ENCODE results near the gene FGR. TPM values are rescaled to one million over a fixed set of nuclear protein-coding genes. Genes with fewer than 3 reads are reported as not detected.
"Not testable (repeated sequence)": the region's sequence is repeated elsewhere in the genome, so short reads cannot be mapped to it uniquely, and the experiment has no call there.

FGR gene
- polyA plus RNA-seq, 1 donor (not counting 4 experiments of a cell fraction or from before 2014, with no cell fraction given), result 0.04 TPM

DNA sequence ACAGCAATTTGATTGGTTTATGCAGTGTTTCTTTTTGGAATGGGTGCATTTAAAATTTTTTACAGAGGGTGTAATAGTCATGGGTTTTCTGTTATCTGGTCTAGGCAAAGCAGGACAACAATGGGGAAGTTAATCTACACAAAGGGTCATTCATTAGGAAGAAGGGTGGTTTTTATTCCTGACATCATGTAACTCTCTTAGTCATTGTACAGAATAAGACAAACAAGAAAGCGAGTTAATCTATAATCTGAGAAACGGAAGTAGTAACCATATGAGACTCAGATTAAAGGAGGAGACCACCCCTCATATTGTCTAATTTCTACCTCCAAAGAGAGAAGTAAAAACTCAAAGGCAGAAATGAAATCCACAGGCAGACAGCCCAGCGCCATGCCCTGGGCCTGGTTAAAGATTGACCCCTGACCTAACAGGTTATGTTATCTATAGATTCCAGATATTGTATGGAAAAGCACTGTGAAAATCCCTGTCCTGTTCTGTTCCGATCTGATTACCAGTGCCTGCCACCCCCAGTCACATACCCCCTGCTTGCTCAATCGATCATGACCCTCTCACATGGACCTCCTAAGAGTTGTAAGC is 47.5 kb upstream of the FGR start:
- dilution Hi-C loops (cut with MboI; ENCODE audit: extremely low pct_ligation_motif_present, low sequenced_read_pairs), result no loop called here
- no peak for FAIRE-seq

DNA sequence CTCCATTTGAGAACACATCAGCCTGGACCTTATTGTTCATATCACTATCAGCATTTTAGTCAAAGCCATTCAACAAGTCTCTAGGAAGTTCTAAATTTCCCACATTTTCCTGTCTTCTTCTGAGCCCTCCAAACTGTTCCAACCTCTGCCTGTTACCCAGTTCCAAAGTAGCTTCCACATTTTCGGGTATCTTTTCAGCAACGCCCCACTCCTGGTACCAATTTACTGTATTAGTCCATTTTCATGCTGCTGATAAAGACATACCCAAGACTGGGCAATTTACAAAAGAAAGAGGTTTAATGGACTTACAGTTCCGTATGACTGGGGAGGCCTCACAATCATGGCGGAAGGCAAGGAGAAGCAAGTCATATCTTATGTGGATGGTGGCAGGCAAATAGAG is 46.6 kb upstream of the FGR start:
- H3K9me3 ChIP-seq (ENCODE audit: control insufficient read depth, low read depth, low read length); H4K20me1 ChIP-seq (ENCODE audit: control insufficient read depth, extremely low read depth, insufficient read depth, low read length); H3K4me3 ChIP-seq (ENCODE audit: control insufficient read depth in 2 of 3, extremely low read depth in 1 of 3, insufficient read depth in 2 of 3, low read depth in 1 of 3, low read length in 3 of 3); H3K4me2 ChIP-seq (ENCODE audit: control insufficient read depth, extremely low read depth, insufficient read depth, low read depth, low read length); H2AFZ ChIP-seq (ENCODE audit: control insufficient read depth, low read length); H3K27ac ChIP-seq (ENCODE audit: control insufficient read depth, insufficient read depth, low read length); H3K4me1 ChIP-seq (ENCODE audit: control insufficient read depth, extremely low read depth, insufficient read depth, low read length); H3K79me2 ChIP-seq (ENCODE audit: control insufficient read depth, insufficient read depth, low read length); H3K9ac ChIP-seq (ENCODE audit: control insufficient read depth, extremely low read depth, insufficient read depth, low read length); DNase-seq (ENCODE audit: low read depth, low spot score); H3K9me1 ChIP-seq (ENCODE audit: control insufficient read depth, extremely low read depth, insufficient read depth, low read length); H3K36me3 ChIP-seq (ENCODE audit: control insufficient read depth in 2 of 2, extremely low read depth in 1 of 2, insufficient read depth in 2 of 2, low read length in 2 of 2); dilution Hi-C loops (cut with MboI; ENCODE audit: extremely low pct_ligation_motif_present, low sequenced_read_pairs); H3K27me3 ChIP-seq (ENCODE audit: control insufficient read depth, extremely low read depth, insufficient read depth, low read length); FAIRE-seq: not testable (repeated sequence)

More for the DNA sequence above, 47.5 kb upstream of the FGR start:
- no peaks in the 10 kb centered on the region for H3K79me2 ChIP-seq (ENCODE audit: control insufficient read depth, insufficient read depth, low read length)
- H3K9me3 ChIP-seq (ENCODE audit: control insufficient read depth, low read depth, low read length), result peaks cover 1% of the 10 kb centered on the region
- H3K4me1 ChIP-seq (ENCODE audit: control insufficient read depth, extremely low read depth, insufficient read depth, low read length), result peaks cover 3% of the 10 kb centered on the region
- H3K36me3 ChIP-seq (ENCODE audit: control insufficient read depth in 2 of 2, extremely low read depth in 1 of 2, insufficient read depth in 2 of 2, low read length in 2 of 2), result no peaks in the 10 kb centered on the region
- H3K4me2 ChIP-seq (ENCODE audit: control insufficient read depth, extremely low read depth, insufficient read depth, low read depth, low read length), result no peak overlapping the region
- no peak overlapping the region for H3K4me3 ChIP-seq (ENCODE audit: control insufficient read depth in 2 of 3, extremely low read depth in 1 of 3, insufficient read depth in 2 of 3, low read depth in 1 of 3, low read length in 3 of 3)
- H3K9ac ChIP-seq (ENCODE audit: control insufficient read depth, extremely low read depth, insufficient read depth, low read length), result no peak overlapping the region
- H2AFZ ChIP-seq (ENCODE audit: control insufficient read depth, low read length), result no peak overlapping the region
- TF ChIP-seq, protein P1, sequence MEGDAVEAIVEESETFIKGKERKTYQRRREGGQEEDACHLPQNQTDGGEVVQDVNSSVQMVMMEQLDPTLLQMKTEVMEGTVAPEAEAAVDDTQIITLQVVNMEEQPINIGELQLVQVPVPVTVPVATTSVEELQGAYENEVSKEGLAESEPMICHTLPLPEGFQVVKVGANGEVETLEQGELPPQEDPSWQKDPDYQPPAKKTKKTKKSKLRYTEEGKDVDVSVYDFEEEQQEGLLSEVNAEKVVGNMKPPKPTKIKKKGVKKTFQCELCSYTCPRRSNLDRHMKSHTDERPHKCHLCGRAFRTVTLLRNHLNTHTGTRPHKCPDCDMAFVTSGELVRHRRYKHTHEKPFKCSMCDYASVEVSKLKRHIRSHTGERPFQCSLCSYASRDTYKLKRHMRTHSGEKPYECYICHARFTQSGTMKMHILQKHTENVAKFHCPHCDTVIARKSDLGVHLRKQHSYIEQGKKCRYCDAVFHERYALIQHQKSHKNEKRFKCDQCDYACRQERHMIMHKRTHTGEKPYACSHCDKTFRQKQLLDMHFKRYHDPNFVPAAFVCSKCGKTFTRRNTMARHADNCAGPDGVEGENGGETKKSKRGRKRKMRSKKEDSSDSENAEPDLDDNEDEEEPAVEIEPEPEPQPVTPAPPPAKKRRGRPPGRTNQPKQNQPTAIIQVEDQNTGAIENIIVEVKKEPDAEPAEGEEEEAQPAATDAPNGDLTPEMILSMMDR (optimal IDR thresholded peaks at IDR 0.05 in 1 of 3, IDR thresholded peaks at IDR 0.05 in 1 of 3, conservative IDR thresholded peaks at IDR 0.05 in 1 of 3; ENCODE audit: extremely low read depth in 1 of 3, insufficient read depth in 2 of 3, low read length in 3 of 3), result no peak
- no peak for TF ChIP-seq EZH2 (IDR thresholded peaks at IDR 0.05; ENCODE audit: low read length)
- DNase-seq (ENCODE audit: low read depth, low spot score), result no peak
- H4K20me1 ChIP-seq (ENCODE audit: control insufficient read depth, extremely low read depth, insufficient read depth, low read length), result no peaks in the 10 kb centered on the region
- no peaks in the 10 kb centered on the region for H3K27me3 ChIP-seq (ENCODE audit: control insufficient read depth, extremely low read depth, insufficient read depth, low read length)
- H3K9me1 ChIP-seq (ENCODE audit: control insufficient read depth, extremely low read depth, insufficient read depth, low read length), result no peaks in the 10 kb centered on the region
- no peak overlapping the region for H3K27ac ChIP-seq (ENCODE audit: control insufficient read depth, insufficient read depth, low read length)

DNA sequence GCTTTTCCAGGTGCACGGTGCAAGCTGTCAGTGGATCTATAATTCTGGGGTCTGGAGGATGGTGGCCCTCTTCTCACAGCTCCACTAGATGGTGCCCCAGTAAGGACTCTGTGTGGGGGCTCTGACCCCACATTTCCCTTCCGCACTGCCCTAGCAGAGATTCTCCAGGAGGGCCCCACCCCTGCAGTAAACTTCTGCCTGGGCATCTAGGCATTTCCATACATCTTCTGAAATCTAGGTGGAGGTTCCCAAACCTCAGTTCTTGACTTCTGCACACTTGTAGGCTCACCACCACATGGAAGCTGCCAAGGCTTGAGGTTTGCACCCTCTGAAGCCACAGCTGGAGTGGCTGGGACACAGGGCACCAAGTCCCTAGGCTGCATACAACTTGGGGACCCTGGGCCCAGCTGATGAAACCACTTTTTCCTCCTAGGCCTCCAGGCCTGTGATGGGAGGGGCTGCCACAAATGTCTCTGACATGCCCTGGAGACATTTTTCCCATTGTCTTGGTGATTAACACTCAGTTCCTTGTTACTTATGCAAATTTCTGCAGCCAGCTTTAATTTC is 45.3 kb upstream of the FGR start:
- dilution Hi-C loops (cut with MboI; ENCODE audit: extremely low pct_ligation_motif_present, low sequenced_read_pairs); FAIRE-seq: not testable (repeated sequence)

More for the DNA sequence above, 45.3 kb upstream of the FGR start:
- H3K4me3 ChIP-seq (ENCODE audit: control insufficient read depth in 2 of 3, extremely low read depth in 1 of 3, insufficient read depth in 2 of 3, low read depth in 1 of 3, low read length in 3 of 3); H3K9ac ChIP-seq (ENCODE audit: control insufficient read depth, extremely low read depth, insufficient read depth, low read length); H2AFZ ChIP-seq (ENCODE audit: control insufficient read depth, low read length); H3K9me3 ChIP-seq (ENCODE audit: control insufficient read depth, low read depth, low read length); H3K27ac ChIP-seq (ENCODE audit: control insufficient read depth, insufficient read depth, low read length); H3K4me2 ChIP-seq (ENCODE audit: control insufficient read depth, extremely low read depth, insufficient read depth, low read depth, low read length); H3K4me1 ChIP-seq (ENCODE audit: control insufficient read depth, extremely low read depth, insufficient read depth, low read length); H4K20me1 ChIP-seq (ENCODE audit: control insufficient read depth, extremely low read depth, insufficient read depth, low read length); H3K79me2 ChIP-seq (ENCODE audit: control insufficient read depth, insufficient read depth, low read length); H3K27me3 ChIP-seq (ENCODE audit: control insufficient read depth, extremely low read depth, insufficient read depth, low read length); H3K9me1 ChIP-seq (ENCODE audit: control insufficient read depth, extremely low read depth, insufficient read depth, low read length); H3K36me3 ChIP-seq (ENCODE audit: control insufficient read depth in 2 of 2, extremely low read depth in 1 of 2, insufficient read depth in 2 of 2, low read length in 2 of 2); DNase-seq (ENCODE audit: low read depth, low spot score): not testable (repeated sequence)

Data from keratinocyte (primary cell).